ENCODE data around the gene DTNBP1. TPM values are rescaled to one million over a fixed set of nuclear protein-coding genes. Genes with fewer than 3 reads are reported as not detected.

DTNBP1 gene
- total and polyA plus RNA-seq, 5 donors from 2014 or later: 22.4 to 43.1 (median 33.7) TPM

- DNase-seq (no peak), ATAC-seq (ENCODE audit: low read depth in 2 of 2) (no peak)
- H3K27ac ChIP-seq (ENCODE audit: insufficient read depth, low read length, poor library complexity, severe bottlenecking): no peak overlapping the region
- H3K4me1 ChIP-seq (ENCODE audit: control insufficient read depth, insufficient read depth, low read length, poor library complexity, severe bottlenecking): no peaks in the 10 kb centered on the region
- peaks cover 67% of the 10 kb centered on the region for H3K36me3 Mint-ChIP-seq
- no peaks in the 10 kb centered on the region for H3K9me3 ChIP-seq (ENCODE audit: control insufficient read depth in 2 of 2, low read length in 2 of 2)
- H3K36me3 ChIP-seq (ENCODE audit: control insufficient read depth, insufficient read depth, low read length): peaks cover 80% of the 10 kb centered on the region
- no peak overlapping the region for H3K4me3 ChIP-seq (ENCODE audit: low read depth, low read length)
- peak overlapping the region in 2 of 3 donors; percentile 1 to 58 for H3K27ac Mint-ChIP-seq
- peaks cover 0 to 4% (median 1%) of the 10 kb centered on the region in 4 donors for H3K4me1 Mint-ChIP-seq
- no peaks in the 10 kb centered on the region for H3K27me3 Mint-ChIP-seq
- no peaks in the 10 kb centered on the region for H3K27me3 ChIP-seq (ENCODE audit: control insufficient read depth, insufficient read depth, low read length)
- no peak overlapping the region for H3K4me3 Mint-ChIP-seq
- H3K9me3 Mint-ChIP-seq: no peaks in the 10 kb centered on the region
These were observed 143.9 kb downstream of the DTNBP1 start for GRCh38 chr6:15518878-15519277.

DNA sequence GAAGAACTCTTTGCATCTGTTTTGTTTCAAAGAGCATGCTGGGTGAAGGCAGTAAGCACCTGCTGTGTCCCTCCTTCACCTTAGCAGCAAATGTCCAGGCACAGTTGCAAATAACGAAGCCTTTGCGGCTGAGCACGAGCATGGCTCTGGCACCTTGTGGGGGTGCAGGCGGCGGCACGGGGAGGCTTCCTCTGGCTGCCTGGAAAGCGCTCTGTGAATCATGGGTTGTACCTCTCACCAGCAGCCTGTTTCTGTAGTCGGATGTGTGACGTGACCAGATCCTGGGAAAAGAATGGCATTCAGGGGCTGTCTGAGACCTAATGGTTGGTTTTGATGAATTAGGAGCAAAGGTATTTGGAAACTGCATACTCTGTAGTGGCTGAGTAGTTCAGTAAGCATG is 144.8 kb downstream of the DTNBP1 start:
- peaks cover 79% of the 10 kb centered on the region for H3K36me3 ChIP-seq (ENCODE audit: control insufficient read depth, insufficient read depth, low read length)
- peaks cover 63% of the 10 kb centered on the region for H3K36me3 Mint-ChIP-seq
- H3K9me3 ChIP-seq (ENCODE audit: control insufficient read depth in 2 of 2, low read length in 2 of 2): no peaks in the 10 kb centered on the region
- no peak overlapping the region for H3K27ac Mint-ChIP-seq
- DNase-seq (no peak), ATAC-seq (ENCODE audit: low read depth in 2 of 2) (no peak)
- no peaks in the 10 kb centered on the region for H3K9me3 Mint-ChIP-seq
- H3K4me3 Mint-ChIP-seq: no peak overlapping the region
- H3K4me3 ChIP-seq (ENCODE audit: low read depth, low read length): no peak overlapping the region
- H3K4me1 ChIP-seq (ENCODE audit: control insufficient read depth, insufficient read depth, low read length, poor library complexity, severe bottlenecking): no peaks in the 10 kb centered on the region
- peaks cover 0 to 4% (median 1%) of the 10 kb centered on the region in 4 donors for H3K4me1 Mint-ChIP-seq
- no peaks in the 10 kb centered on the region for H3K27me3 ChIP-seq (ENCODE audit: control insufficient read depth, insufficient read depth, low read length)
- no peak overlapping the region for H3K27ac ChIP-seq (ENCODE audit: insufficient read depth, low read length, poor library complexity, severe bottlenecking)
- H3K27me3 Mint-ChIP-seq: no peaks in the 10 kb centered on the region

DNA sequence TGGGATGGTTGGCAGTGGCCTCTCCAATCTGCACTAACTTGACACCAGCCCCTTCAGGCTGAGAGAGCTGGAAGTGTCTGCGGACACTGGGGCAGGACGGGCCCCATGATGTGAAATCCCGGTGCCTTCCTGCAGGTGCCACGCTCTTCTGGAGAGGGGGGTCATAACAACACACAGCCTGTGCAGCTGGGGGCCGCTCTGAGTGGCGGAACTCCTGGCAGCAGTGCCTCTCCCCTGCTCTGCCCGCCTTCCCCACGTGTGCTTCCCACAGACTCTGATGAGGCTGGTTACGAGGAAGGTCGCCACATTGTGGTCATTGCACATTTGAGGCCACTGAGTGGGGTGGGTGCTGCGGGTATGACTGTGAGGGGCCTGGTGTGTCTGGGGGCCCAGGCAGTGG is 145.2 kb downstream of the DTNBP1 start:
- Histone ChIP-seq H3K9me3 (ENCODE audit: control insufficient read depth in 2 of 2, low read length in 2 of 2) (no peaks in the 10 kb centered on the region), H3K4me1 (ENCODE audit: control insufficient read depth, insufficient read depth, low read length, poor library complexity, severe bottlenecking) (no peaks in the 10 kb centered on the region), H3K27ac (ENCODE audit: insufficient read depth, low read length, poor library complexity, severe bottlenecking) (no peak overlapping the region), H3K27me3 (ENCODE audit: control insufficient read depth, insufficient read depth, low read length) (no peaks in the 10 kb centered on the region), H3K4me3 (ENCODE audit: low read depth, low read length) (no peak overlapping the region), H3K36me3 (ENCODE audit: control insufficient read depth, insufficient read depth, low read length) (peaks cover 79% of the 10 kb centered on the region)
- DNase-seq: no peak
- Mint-ChIP-seq H3K9me3 (no peaks in the 10 kb centered on the region), H3K27me3 (no peaks in the 10 kb centered on the region), H3K4me3 (no peak overlapping the region), H3K27ac (no peak overlapping the region), H3K4me1 (peaks cover 0 to 4% (median under 1%) of the 10 kb centered on the region in 4 donors), H3K36me3 (peaks cover 62% of the 10 kb centered on the region)
- no peak for ATAC-seq (ENCODE audit: low read depth in 2 of 2)

DNA sequence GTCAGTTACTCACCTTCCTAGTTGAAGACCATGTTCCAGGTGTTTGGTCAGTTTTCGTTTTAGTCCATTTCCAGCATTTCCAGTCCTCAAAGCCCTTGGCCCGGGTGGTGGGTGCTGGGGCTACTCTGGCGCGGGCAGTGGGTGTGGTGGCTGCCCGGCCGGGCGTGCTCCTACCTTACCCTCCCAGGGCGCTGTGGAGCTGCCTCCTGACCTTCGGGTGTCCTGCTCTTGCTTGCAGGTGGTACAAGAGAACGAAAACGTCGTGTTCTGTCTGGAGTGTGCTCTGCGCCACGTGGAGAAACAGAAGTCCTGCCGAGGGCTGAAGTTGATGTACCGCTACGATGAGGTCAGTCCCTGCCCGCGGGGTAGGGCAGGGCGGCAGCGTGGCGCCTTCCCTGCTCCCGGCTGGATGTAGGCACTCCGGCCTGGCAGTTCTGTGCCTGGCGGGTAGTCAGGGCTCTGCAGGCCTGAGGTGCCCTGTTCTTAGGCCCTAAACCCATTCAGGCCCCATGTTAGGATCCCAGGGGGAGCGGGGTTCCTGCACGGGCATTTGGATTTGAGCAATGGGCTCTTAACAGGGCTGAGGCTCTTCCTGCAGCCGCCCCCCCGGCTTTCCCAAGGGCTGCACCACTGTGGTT is 145.8 kb downstream of the DTNBP1 start:
- H3K27ac Mint-ChIP-seq: no peak overlapping the region
- H3K9me3 ChIP-seq (ENCODE audit: control insufficient read depth in 2 of 2, low read length in 2 of 2): no peaks in the 10 kb centered on the region
- H3K4me1 ChIP-seq (ENCODE audit: control insufficient read depth, insufficient read depth, low read length, poor library complexity, severe bottlenecking): no peaks in the 10 kb centered on the region
- no peak for ATAC-seq (ENCODE audit: low read depth in 2 of 2)
- peaks cover 0 to 4% (median 0%) of the 10 kb centered on the region in 4 donors for H3K4me1 Mint-ChIP-seq
- H3K9me3 Mint-ChIP-seq: no peaks in the 10 kb centered on the region
- peaks cover 63% of the 10 kb centered on the region for H3K36me3 Mint-ChIP-seq
- no peak for DNase-seq
- no peaks in the 10 kb centered on the region for H3K27me3 Mint-ChIP-seq
- no peak overlapping the region for H3K27ac ChIP-seq (ENCODE audit: insufficient read depth, low read length, poor library complexity, severe bottlenecking)
- H3K36me3 ChIP-seq (ENCODE audit: control insufficient read depth, insufficient read depth, low read length): peaks cover 79% of the 10 kb centered on the region
- no peak overlapping the region for H3K4me3 Mint-ChIP-seq
- H3K4me3 ChIP-seq (ENCODE audit: low read depth, low read length): no peak overlapping the region
- H3K27me3 ChIP-seq (ENCODE audit: control insufficient read depth, insufficient read depth, low read length): no peaks in the 10 kb centered on the region

- H3K4me1 ChIP-seq (ENCODE audit: control insufficient read depth, insufficient read depth, low read length, poor library complexity, severe bottlenecking): no peaks in the 10 kb centered on the region
- no peak overlapping the region for H3K27ac ChIP-seq (ENCODE audit: insufficient read depth, low read length, poor library complexity, severe bottlenecking)
- peak overlapping the region in 1 of 3 donors; percentile 76 for H3K27ac Mint-ChIP-seq
- peaks cover 64% of the 10 kb centered on the region for H3K36me3 Mint-ChIP-seq
- DNase-seq (no peak), ATAC-seq (ENCODE audit: low read depth in 2 of 2) (no peak)
- H3K4me1 Mint-ChIP-seq: peaks cover 0 to 4% (median 0%) of the 10 kb centered on the region in 4 donors
- peaks cover 79% of the 10 kb centered on the region for H3K36me3 ChIP-seq (ENCODE audit: control insufficient read depth, insufficient read depth, low read length)
- H3K27me3 ChIP-seq (ENCODE audit: control insufficient read depth, insufficient read depth, low read length): no peaks in the 10 kb centered on the region
- H3K9me3 Mint-ChIP-seq: no peaks in the 10 kb centered on the region
- H3K4me3 Mint-ChIP-seq: no peak overlapping the region
- no peak overlapping the region for H3K4me3 ChIP-seq (ENCODE audit: low read depth, low read length)
- no peaks in the 10 kb centered on the region for H3K27me3 Mint-ChIP-seq
- H3K9me3 ChIP-seq (ENCODE audit: control insufficient read depth in 2 of 2, low read length in 2 of 2): no peaks in the 10 kb centered on the region
These were observed 146.4 kb downstream of the DTNBP1 start for GRCh38 chr6:15516378-15516777.

DNA sequence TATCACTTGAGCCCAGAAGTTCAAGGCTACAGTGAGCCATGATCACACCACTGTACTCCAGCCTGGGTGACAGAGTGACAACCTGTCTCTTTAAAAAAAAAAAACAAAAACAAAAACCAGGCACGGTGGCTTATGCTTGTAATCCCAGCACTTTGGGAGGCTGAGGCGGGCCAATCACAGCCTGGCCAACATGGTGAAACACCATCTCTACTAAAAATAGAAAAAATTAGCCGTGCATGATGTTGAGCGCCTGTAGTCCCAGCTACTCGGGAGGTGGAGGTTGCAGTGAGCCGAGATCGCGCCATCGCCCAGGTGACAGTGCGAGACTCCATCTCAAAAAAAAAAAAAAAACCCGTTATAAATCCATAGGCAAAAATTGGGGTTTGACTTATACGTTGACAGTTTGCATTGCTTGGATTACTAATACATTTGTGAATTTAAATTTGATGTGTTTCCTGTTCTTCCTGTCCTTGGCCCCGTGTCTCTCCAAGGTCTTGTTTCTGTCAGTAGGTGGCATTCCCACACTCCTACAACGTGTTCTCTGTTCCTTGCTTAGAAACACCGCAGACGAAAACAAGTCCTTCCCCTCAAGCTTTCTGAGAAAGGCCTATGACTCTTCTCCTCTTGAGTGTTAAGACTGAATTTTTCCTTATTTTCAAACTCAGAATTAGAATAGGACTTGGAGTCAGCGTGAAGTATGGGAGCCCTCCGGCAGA is 147.0 kb downstream of the DTNBP1 start:
- Histone ChIP-seq H3K4me3 (ENCODE audit: low read depth, low read length) (no peak overlapping the region), H3K27me3 (ENCODE audit: control insufficient read depth, insufficient read depth, low read length) (no peaks in the 10 kb centered on the region), H3K9me3 (ENCODE audit: control insufficient read depth in 2 of 2, low read length in 2 of 2) (no peaks in the 10 kb centered on the region), H3K36me3 (ENCODE audit: control insufficient read depth, insufficient read depth, low read length) (peaks cover 79% of the 10 kb centered on the region), H3K27ac (ENCODE audit: insufficient read depth, low read length, poor library complexity, severe bottlenecking) (no peak overlapping the region), H3K4me1 (ENCODE audit: control insufficient read depth, insufficient read depth, low read length, poor library complexity, severe bottlenecking) (no peaks in the 10 kb centered on the region)
- H3K4me3 Mint-ChIP-seq: no peak overlapping the region
- H3K36me3 Mint-ChIP-seq: peaks cover 59% of the 10 kb centered on the region
- H3K27ac Mint-ChIP-seq: peak overlapping the region in 2 of 3 donors; percentile 76 to 94
- H3K4me1 Mint-ChIP-seq: peaks cover 0 to 4% (median 0%) of the 10 kb centered on the region in 4 donors
- DNase-seq (no peak), ATAC-seq (ENCODE audit: low read depth in 2 of 2) (no peak)
- no peaks in the 10 kb centered on the region for H3K27me3 Mint-ChIP-seq
- no peaks in the 10 kb centered on the region for H3K9me3 Mint-ChIP-seq

GRCh38 chr6:15515226-15515625 is 147.6 kb downstream of the DTNBP1 start:
- peaks cover 0 to 4% (median 0%) of the 10 kb centered on the region in 4 donors for H3K4me1 Mint-ChIP-seq
- H3K27ac ChIP-seq (ENCODE audit: insufficient read depth, low read length, poor library complexity, severe bottlenecking): no peak overlapping the region
- peaks cover 53% of the 10 kb centered on the region for H3K36me3 Mint-ChIP-seq
- no peaks in the 10 kb centered on the region for H3K4me1 ChIP-seq (ENCODE audit: control insufficient read depth, insufficient read depth, low read length, poor library complexity, severe bottlenecking)
- H3K27me3 ChIP-seq (ENCODE audit: control insufficient read depth, insufficient read depth, low read length): no peaks in the 10 kb centered on the region
- peak overlapping the region in 2 of 3 donors; percentile 10 to 76 for H3K27ac Mint-ChIP-seq
- H3K9me3 ChIP-seq (ENCODE audit: control insufficient read depth in 2 of 2, low read length in 2 of 2): no peaks in the 10 kb centered on the region
- no peaks in the 10 kb centered on the region for H3K27me3 Mint-ChIP-seq
- H3K9me3 Mint-ChIP-seq: no peaks in the 10 kb centered on the region
- ATAC-seq (ENCODE audit: low read depth in 2 of 2): no peak
- peaks cover 75% of the 10 kb centered on the region for H3K36me3 ChIP-seq (ENCODE audit: control insufficient read depth, insufficient read depth, low read length)
- no peak overlapping the region for H3K4me3 Mint-ChIP-seq
- H3K4me3 ChIP-seq (ENCODE audit: low read depth, low read length): no peak overlapping the region
- DNase-seq: no peak

Measured in CD4-positive, CD25-positive, alpha-beta regulatory T cell (primary cell).